ENCODE measurements around the gene SORCS2.

Gene SORCS2

GRCh38 chr4:7384929-7385890 is 192.9 kb downstream of the SORCS2 start:
- H3K4me3 ChIP-seq (ENCODE audit: control insufficient read depth, low read depth, low read length): no peak overlapping the region
- no peak for DNase-seq (ENCODE audit: low read depth)
- TF ChIP-seq CTCF (IDR thresholded peaks at IDR 0.05; ENCODE audit: control insufficient read depth, insufficient read depth, low read depth, low read length, missing control alignments): no peak

GRCh38 chr4:7387925-7388324 is 195.6 kb downstream of the SORCS2 start:
- DNase-seq (ENCODE audit: low read depth): no peak
- no peak for TF ChIP-seq CTCF (IDR thresholded peaks at IDR 0.05; ENCODE audit: control insufficient read depth, insufficient read depth, low read depth, low read length, missing control alignments)
- H3K4me3 ChIP-seq (ENCODE audit: control insufficient read depth, low read depth, low read length): no peak overlapping the region

- DNase-seq (ENCODE audit: low read depth): no peak
- TF ChIP-seq CTCF (IDR thresholded peaks at IDR 0.05; ENCODE audit: control insufficient read depth, insufficient read depth, low read depth, low read length, missing control alignments): no peak
- no peak overlapping the region for H3K4me3 ChIP-seq (ENCODE audit: control insufficient read depth, low read depth, low read length)
These were observed 196.3 kb downstream of the SORCS2 start for GRCh38 chr4:7388627-7389026.

- TF ChIP-seq CTCF (IDR thresholded peaks at IDR 0.05; ENCODE audit: control insufficient read depth, insufficient read depth, low read depth, low read length, missing control alignments): no peak
- no peak for DNase-seq (ENCODE audit: low read depth)
These were observed 196.9 kb downstream of the SORCS2 start for GRCh38 chr4:7389101-7389701.

GRCh38 chr4:7389719-7390118 is 197.4 kb downstream of the SORCS2 start:
- no peak for TF ChIP-seq CTCF (IDR thresholded peaks at IDR 0.05; ENCODE audit: control insufficient read depth, insufficient read depth, low read depth, low read length, missing control alignments)

More at GRCh38 chr4:7389101-7389701, 196.9 kb downstream of the SORCS2 start:
- H3K4me3 ChIP-seq (ENCODE audit: control insufficient read depth, low read depth, low read length): no peak overlapping the region

GRCh38 chr4:7390336-7390735 is 198.0 kb downstream of the SORCS2 start:
- DNase-seq (ENCODE audit: low read depth): no peak
- no peak for TF ChIP-seq CTCF (IDR thresholded peaks at IDR 0.05; ENCODE audit: control insufficient read depth, insufficient read depth, low read depth, low read length, missing control alignments)
- H3K4me3 ChIP-seq (ENCODE audit: control insufficient read depth, low read depth, low read length): no peak overlapping the region

More at GRCh38 chr4:7389719-7390118, 197.4 kb downstream of the SORCS2 start:
- no peak overlapping the region for H3K4me3 ChIP-seq (ENCODE audit: control insufficient read depth, low read depth, low read length)
- no peak for DNase-seq (ENCODE audit: low read depth)
